Kidney capillary endothelial cell (primary cell): ENCODE data around the gene GASK1A.
"Not testable (repeated sequence)": the region's sequence is repeated elsewhere in the genome, so short reads cannot be mapped to it uniquely, and the experiment has no call there.

Experiments
- DNase-seq: peaks from one replicate; pipeline ENCODE4 v3.0.0-alpha.2; 2018; ENCODE audit warnings: low spot score

The GASK1A gene

GRCh38 chr3:43031889-43032545 is 52.9 kb downstream of the GASK1A start:
- no peak for DNase-seq

- no peak for DNase-seq
Measured at GRCh38 chr3:43032646-43033628, 53.8 kb downstream of the GASK1A start.

- DNase-seq = no peak
Measured at GRCh38 chr3:43034200-43034599, 55.1 kb downstream of the GASK1A start.

- DNase-seq = no peak
Measured at GRCh38 chr3:43034911-43035310, 55.8 kb downstream of the GASK1A start.

- no peak for DNase-seq
Measured at GRCh38 chr3:43035801-43036365, 56.8 kb downstream of the GASK1A start.

- no peak for DNase-seq
Measured at GRCh38 chr3:43036621-43037423, 57.7 kb downstream of the GASK1A start.

- DNase-seq = no peak
Measured at GRCh38 chr3:43038010-43038409, 58.9 kb downstream of the GASK1A start.

GRCh38 chr3:43041517-43041916 is 62.4 kb downstream of the GASK1A start:
- no peak for DNase-seq

GRCh38 chr3:43043071-43043766 is 64.1 kb downstream of the GASK1A start:
- DNase-seq = no peak

GRCh38 chr3:43043793-43044192 is 64.7 kb downstream of the GASK1A start:
- no peak for DNase-seq

- DNase-seq = not testable (repeated sequence)
Measured at GRCh38 chr3:43045079-43045478, 66.0 kb downstream of the GASK1A start.

GRCh38 chr3:43046583-43046982 is 67.5 kb downstream of the GASK1A start:
- no peak for DNase-seq

GRCh38 chr3:43048470-43048869 is 69.4 kb downstream of the GASK1A start:
- DNase-seq = no peak

- no peak for DNase-seq
Measured at GRCh38 chr3:43053291-43053690, 74.2 kb downstream of the GASK1A start.

GRCh38 chr3:43054754-43055153 is 75.6 kb downstream of the GASK1A start:
- DNase-seq = no peak

- DNase-seq = no peak
Measured at GRCh38 chr3:43055393-43055792, 76.3 kb downstream of the GASK1A start.

GRCh38 chr3:43055806-43056770 is 77.0 kb downstream of the GASK1A start:
- no peak for DNase-seq

- no peak for DNase-seq
Measured at GRCh38 chr3:43059456-43059855, 80.3 kb downstream of the GASK1A start.

GRCh38 chr3:43061101-43061895 is 82.2 kb downstream of the GASK1A start:
- no peak for DNase-seq
